Transverse colon (tissue), 4 donors: ENCODE measurements around the gene TMEM164. TPM values are rescaled to one million over a fixed set of nuclear protein-coding genes. Genes with fewer than 3 reads are reported as not detected.

Experiments
- DNase-seq: peaks from one replicate; pipeline ENCODE4 v3.0.0-alpha.2; 2019
- H3K27ac ChIP-seq, 4 donors: fragments of 200-600 bp; sonication (generic); 2 replicates each; pipeline ENCODE4 v1.5.1; 2016 to 2018; ENCODE audit warnings: inconsistent platforms in 4 of 4
- H3K27me3 ChIP-seq: fragments of 200-600 bp; sonication (generic); 2 replicates; pipeline ENCODE4 v1.5.1; 2017; ENCODE audit warnings: inconsistent platforms
- H3K36me3 ChIP-seq, 4 donors: fragments of 200-600 bp; sonication (generic); 2 replicates each; pipeline ENCODE4 v1.5.1; 2017 to 2019; ENCODE audit warnings: inconsistent platforms in 4 of 4
- H3K4me1 ChIP-seq, 4 donors: fragments of 200-600 bp; sonication (generic); 2 replicates each; pipeline ENCODE4 v1.5.1; 2017 to 2020; ENCODE audit warnings: inconsistent platforms in 4 of 4
- H3K4me3 ChIP-seq, 4 donors: fragments of 200-600 bp; sonication (generic); 1 replicate in 1 of 4; 2 replicates in 3 of 4; pipeline versions ENCODE4 v1.5.1 to v1.6.1; 2017 to 2019; ENCODE audit warnings: inconsistent platforms in 4 of 4
- H3K9me3 ChIP-seq, 2 donors: fragments of 200-600 bp; sonication (generic); 2 replicates each; pipeline ENCODE4 v1.5.1; 2017 to 2019; ENCODE audit warnings: inconsistent platforms in 2 of 2
- CTCF ChIP-seq, 5 experiments: fragments of 200-600 bp in 3 of 5; fragments of 450-650 bp in 2 of 5; sonication (generic) in 3 of 5; IDR thresholded peaks; 1 replicate in 2 of 5; 2 replicates in 3 of 5; pipeline ENCODE4 v1.5.1; 2016 to 2017; ENCODE audit warnings: antibody characterized with exemption in 5 of 5, inconsistent platforms in 3 of 5, mild to moderate bottlenecking in 2 of 5, moderate library complexity in 1 of 5
- EP300 ChIP-seq: sonication (generic); formaldehyde crosslinking; IDR thresholded peaks from one replicate; pipeline ENCODE4 v1.6.1; 2017; ENCODE audit warnings: antibody characterized with exemption, low read depth
- POLR2A ChIP-seq: fragments of 450-650 bp; IDR thresholded peaks from one replicate; pipeline ENCODE4 v1.6.1; 2016; ENCODE audit warnings: antibody characterized with exemption, mild to moderate bottlenecking, moderate library complexity
- POLR2AphosphoS5 ChIP-seq, 3 donors: sonication (generic); formaldehyde crosslinking; IDR thresholded peaks; one replicate each; pipeline ENCODE4 v1.6.1; 2016; ENCODE audit warnings: antibody characterized with exemption in 3 of 3
- WGBS, 2 donors: methylation state at CpG; one replicate each; pipeline ENCODE4 v1.1.5; 2018; ENCODE audit warnings: low coverage in 1 of 2; 5-methylcytosine and 5-hydroxymethylcytosine counted together
- in situ Hi-C, 4 donors: fragments of 200-750 bp; cut with MboI; loops; one replicate each; pipeline versions ENCODE4 v1.15.0 to v1.15.1; 2017; ENCODE audit warnings: low sequenced_read_pairs in 3 of 4, low pct_ligation_motif_present in 1 of 4, low pct_unique_long_range_greater_than_20kb in 1 of 4
- intact Hi-C: fragments of 100-400 bp; cut with DNase I; formaldehyde crosslinking; loops from one replicate; pipeline ENCODE4 v1.15.1; 2023; ENCODE audit warnings: low total_unique reads
- total RNA-seq, 4 donors: library from RNA; depleted of rRNA; stranded (reverse); fragments of >200 nt; gene quantifications; one replicate each; pipeline ENCODE4 v1.1.0, GENCODE V29; 2016

TMEM164 gene
- total RNA-seq, 4 donors from 2014 or later = 19.5 to 112 (median 91.3) TPM

GRCh38 chrX:110089656-110090403 lies 86.9 kb downstream of the TMEM164 start:
- no peak overlapping the region for H3K27ac ChIP-seq
- TF ChIP-seq POLR2A (no peak), EP300 (no peak), CTCF (IDR thresholded peaks at IDR 0.05) (no peak), POLR2AphosphoS5 (IDR thresholded peaks at IDR 0.05) (no peak)
- DNase-seq = no peak
- H3K9me3 ChIP-seq = no peaks in the 10 kb centered on the region
- H3K27me3 ChIP-seq = no peaks in the 10 kb centered on the region
- peaks cover 0 to 6% (median 0%) of the 10 kb centered on the region in 4 donors for H3K4me1 ChIP-seq
- in situ Hi-C loops (no loop called here), intact Hi-C loops (no loop called here)
- H3K36me3 ChIP-seq = no peaks in the 10 kb centered on the region
- WGBS, 2 donors = 59 to 65% methylated on average over 3 to 6 of the region's 6 CpGs
- H3K4me3 ChIP-seq = no peak overlapping the region

- intact Hi-C loops (no loop called here), in situ Hi-C loops (no loop called here)
- no peaks in the 10 kb centered on the region for H3K9me3 ChIP-seq
- no peaks in the 10 kb centered on the region for H3K36me3 ChIP-seq
- H3K4me3 ChIP-seq = no peak overlapping the region
- no peak for TF ChIP-seq CTCF (IDR thresholded peaks at IDR 0.05)
- TF ChIP-seq POLR2AphosphoS5 (IDR thresholded peaks at IDR 0.05) = no peak
- TF ChIP-seq EP300 = no peak
- TF ChIP-seq POLR2A = no peak
- DNase-seq = no peak
- H3K4me1 ChIP-seq = no peaks in the 10 kb centered on the region
- no peaks in the 10 kb centered on the region for H3K27me3 ChIP-seq
- no peak overlapping the region for H3K27ac ChIP-seq
These were observed 95.0 kb downstream of the TMEM164 start for GRCh38 chrX:110097920-110098319.

- in situ Hi-C loops (no loop called here), intact Hi-C loops (no loop called here)
- DNase-seq = no peak
- H3K27me3 ChIP-seq = no peaks in the 10 kb centered on the region
- H3K9me3 ChIP-seq = no peaks in the 10 kb centered on the region
- no peak for TF ChIP-seq POLR2AphosphoS5 (IDR thresholded peaks at IDR 0.05)
- no peak for TF ChIP-seq POLR2A
- TF ChIP-seq EP300 = no peak
- TF ChIP-seq CTCF (IDR thresholded peaks at IDR 0.05) = no peak
- 45% methylated on average over 1 of the region's 1 CpG; no CpG with 5 or more reads in 1 of the 2 donors for WGBS, 2 donors
- no peak overlapping the region for H3K27ac ChIP-seq
- H3K4me1 ChIP-seq = no peaks in the 10 kb centered on the region
- H3K36me3 ChIP-seq = no peaks in the 10 kb centered on the region
- no peak overlapping the region for H3K4me3 ChIP-seq
These were observed 100.4 kb downstream of the TMEM164 start for GRCh38 chrX:110103344-110103743.

GRCh38 chrX:110104078-110104477 lies 101.2 kb downstream of the TMEM164 start:
- 63% methylated on average over 3 of the region's 3 CpGs; no CpG with 5 or more reads in 1 of the 2 donors for WGBS, 2 donors
- H3K27ac ChIP-seq = peak overlapping the region in 1 of 4 donors; percentile 4
- intact Hi-C loops (no loop called here), in situ Hi-C loops (no loop called here)
- no peak overlapping the region for H3K4me3 ChIP-seq
- TF ChIP-seq CTCF (IDR thresholded peaks at IDR 0.05) (no peak), EP300 (no peak), POLR2AphosphoS5 (IDR thresholded peaks at IDR 0.05) (no peak), POLR2A (no peak)
- DNase-seq = no peak
- no peaks in the 10 kb centered on the region for H3K4me1 ChIP-seq
- H3K27me3 ChIP-seq = no peaks in the 10 kb centered on the region
- H3K9me3 ChIP-seq = no peaks in the 10 kb centered on the region
- no peaks in the 10 kb centered on the region for H3K36me3 ChIP-seq
